ENCODE results near the gene LRRC27.

GRCh38 chr10:132342553-132342952 is 10.6 kb downstream of the LRRC27 start:
- no peak for TF ChIP-seq CTCF (IDR thresholded peaks at IDR 0.05; ENCODE audit: low read length)
- TF ChIP-seq EZH2 (IDR thresholded peaks at IDR 0.05; ENCODE audit: borderline replicate concordance, low read length), result no peak

Measured in OCI-LY1 (cell line).